GM19328 (cell line): ENCODE results near the gene PHF1.

Source experiments
- ATAC-seq: cut with Tn5 transposase; IDR thresholded peaks from one replicate; pipeline ENCODE4 v1.9.1; 2021; ENCODE audit warnings: mild to moderate bottlenecking, moderate library complexity; ENCODE audit not compliant: unreplicated experiment

PHF1 gene

GRCh38 chr6:33430991-33431879 is 20.4 kb downstream of the PHF1 start:
- ATAC-seq, result no peak

GRCh38 chr6:33431880-33432541 is 21.2 kb downstream of the PHF1 start:
- ATAC-seq, result no peak

- ATAC-seq, result no peak
These were observed 21.7 kb downstream of the PHF1 start for GRCh38 chr6:33432546-33432945.

GRCh38 chr6:33433001-33433543 is 22.3 kb downstream of the PHF1 start:
- ATAC-seq, result no peak

GRCh38 chr6:33433544-33434191 is 22.9 kb downstream of the PHF1 start:
- ATAC-seq, result no peak

GRCh38 chr6:33434961-33435360 is 24.1 kb downstream of the PHF1 start:
- ATAC-seq, result no peak

- ATAC-seq, result no peak
These were observed 26.9 kb downstream of the PHF1 start for GRCh38 chr6:33437666-33438065.

- ATAC-seq, result no peak
These were observed 28.3 kb downstream of the PHF1 start for GRCh38 chr6:33438978-33439594.

GRCh38 chr6:33439956-33440648 is 29.3 kb downstream of the PHF1 start:
- ATAC-seq, result no peak

- no peak for ATAC-seq
These were observed 30.0 kb downstream of the PHF1 start for GRCh38 chr6:33440649-33441309.

- no peak for ATAC-seq
These were observed 30.6 kb downstream of the PHF1 start for GRCh38 chr6:33441457-33441856.

GRCh38 chr6:33442283-33442682 is 31.5 kb downstream of the PHF1 start:
- ATAC-seq, result no peak

- ATAC-seq, result no peak
These were observed 32.2 kb downstream of the PHF1 start for GRCh38 chr6:33443025-33443424.

GRCh38 chr6:33443619-33444504 is 33.0 kb downstream of the PHF1 start:
- ATAC-seq, result no peak

- ATAC-seq, result no peak
These were observed 34.3 kb downstream of the PHF1 start for GRCh38 chr6:33445119-33445603.

- ATAC-seq, result no peak
These were observed 35.5 kb downstream of the PHF1 start for GRCh38 chr6:33446356-33446755.

- no peak for ATAC-seq
These were observed 39.6 kb downstream of the PHF1 start for GRCh38 chr6:33450434-33450833.

- no peak for ATAC-seq
These were observed 40.8 kb downstream of the PHF1 start for GRCh38 chr6:33451606-33452005.

- ATAC-seq, result no peak
These were observed 41.7 kb downstream of the PHF1 start for GRCh38 chr6:33452496-33452895.
